NCI-H1930 (cell line): Measurements from ENCODE around the gene GDPD2.
A peak's percentile ranks its signal among the peaks of the same experiment; 100 is the strongest.

Source experiments
- DNase-seq, 2 experiments: peaks; one replicate each; lab custom pipeline; 2025; lab: John Stamatoyannopoulos, UW

GDPD2 gene

DNA sequence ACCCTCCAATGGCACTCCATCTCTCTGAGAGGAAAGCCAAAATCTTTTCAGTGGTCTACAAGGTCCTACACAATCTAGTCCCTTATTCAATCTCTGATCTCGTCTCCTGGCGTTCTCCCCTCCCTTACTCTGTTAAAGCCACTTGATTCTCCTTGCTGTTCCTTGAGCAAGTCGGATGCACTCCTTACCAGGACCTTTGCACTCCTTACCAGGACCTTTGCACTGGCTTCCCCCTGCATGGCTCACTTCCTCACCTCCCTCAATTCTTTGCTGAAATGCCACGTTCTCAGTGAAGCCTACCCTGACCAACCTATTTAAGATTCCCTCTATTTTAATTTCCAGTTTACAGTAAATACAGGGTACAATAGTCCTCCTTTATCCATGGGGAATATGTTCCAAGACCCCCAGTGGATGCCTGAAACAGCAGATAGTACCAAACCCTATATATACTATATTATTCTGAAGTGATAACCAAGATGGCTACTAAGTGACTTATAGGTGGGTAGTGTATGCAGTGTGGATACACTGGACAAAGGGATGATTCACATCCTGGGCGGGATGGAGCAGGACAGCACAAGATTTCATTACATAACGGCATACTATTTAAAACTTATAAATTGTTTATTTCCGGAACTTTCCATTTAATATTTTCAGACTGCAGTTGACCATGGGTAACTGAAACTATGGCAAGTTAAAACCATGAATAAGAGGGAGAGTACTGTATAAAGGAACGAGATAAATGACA, 15.0 kb downstream of the GDPD2 start:
- no peak for DNase-seq

DNA sequence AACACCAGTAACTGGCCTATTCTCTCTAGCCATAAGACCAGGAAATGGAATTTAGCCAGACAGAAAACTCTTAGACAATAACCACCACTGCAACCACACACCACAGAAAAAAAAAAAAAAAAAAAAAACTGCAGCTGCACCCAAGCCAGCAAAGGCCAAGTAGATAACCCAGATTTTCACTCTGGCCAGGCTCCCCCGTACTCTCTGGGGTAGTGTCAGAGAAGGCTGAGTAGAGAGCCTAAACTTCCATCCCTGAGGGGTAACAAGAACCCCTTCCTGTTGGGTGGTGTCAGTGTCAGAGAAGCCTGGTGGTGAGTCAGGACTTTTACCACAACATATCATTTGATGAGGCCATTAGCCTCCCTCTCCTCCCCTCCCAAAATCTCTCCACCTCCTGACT, 15.9 kb downstream of the GDPD2 start:
- no peak for DNase-seq

DNA sequence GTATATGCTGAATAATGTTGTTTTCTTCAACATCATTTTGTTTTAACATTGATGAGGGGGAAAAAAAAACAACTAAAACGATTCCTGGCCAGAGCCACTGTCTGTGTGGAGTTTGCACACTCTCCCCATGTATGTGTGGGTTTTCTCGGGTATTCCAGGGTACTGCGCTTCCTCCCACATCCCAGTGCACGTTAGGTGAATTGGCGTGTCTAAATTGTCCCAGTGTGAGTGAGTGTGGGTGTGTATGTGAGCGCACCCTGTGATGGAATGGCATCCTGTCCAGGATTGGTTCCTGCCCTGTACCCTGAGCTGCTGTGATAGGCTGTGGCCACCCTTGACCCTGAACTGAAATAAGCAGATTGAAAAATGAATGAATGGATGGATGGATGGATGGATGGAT, 19.1 kb downstream of the GDPD2 start:
- no peak for DNase-seq

DNA sequence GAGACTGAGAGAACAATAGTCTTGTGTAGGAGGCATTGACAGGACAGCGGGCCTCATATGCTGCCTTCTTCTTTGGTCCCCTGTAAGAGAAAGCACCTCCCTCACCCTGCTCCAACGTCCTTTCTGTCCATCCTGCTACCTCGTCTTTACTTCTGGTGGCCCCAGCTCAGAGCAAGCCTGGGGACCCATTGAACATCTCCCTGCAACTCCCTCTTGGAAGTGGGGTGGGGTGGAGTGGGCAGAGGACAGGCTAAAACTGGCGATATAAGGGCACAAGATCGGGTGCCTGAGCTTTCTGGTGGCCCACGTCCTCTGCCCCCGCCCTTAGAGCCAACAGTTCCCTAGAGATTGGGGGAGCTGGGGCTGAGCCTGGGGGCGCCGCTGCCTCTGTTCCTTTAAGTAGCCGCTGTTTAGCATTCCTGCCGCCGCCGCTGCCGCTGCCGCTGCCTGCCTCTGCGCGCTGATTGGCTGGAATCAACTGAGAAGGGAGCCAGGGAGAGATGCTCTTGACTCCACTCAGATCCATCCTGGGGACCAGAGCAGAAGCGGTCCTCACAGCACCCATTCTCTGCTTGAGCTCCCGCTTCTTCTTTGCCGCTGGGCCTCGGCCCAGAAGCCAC, 21.3 kb downstream of the GDPD2 start, which contains the start of gene DLG3:
DLG3 (plus strand) TSS at position 510 of the 620 bp plus-strand sequence. CDS start 367 bp downstream, outside the sequence.
- no peak for DNase-seq

DNA sequence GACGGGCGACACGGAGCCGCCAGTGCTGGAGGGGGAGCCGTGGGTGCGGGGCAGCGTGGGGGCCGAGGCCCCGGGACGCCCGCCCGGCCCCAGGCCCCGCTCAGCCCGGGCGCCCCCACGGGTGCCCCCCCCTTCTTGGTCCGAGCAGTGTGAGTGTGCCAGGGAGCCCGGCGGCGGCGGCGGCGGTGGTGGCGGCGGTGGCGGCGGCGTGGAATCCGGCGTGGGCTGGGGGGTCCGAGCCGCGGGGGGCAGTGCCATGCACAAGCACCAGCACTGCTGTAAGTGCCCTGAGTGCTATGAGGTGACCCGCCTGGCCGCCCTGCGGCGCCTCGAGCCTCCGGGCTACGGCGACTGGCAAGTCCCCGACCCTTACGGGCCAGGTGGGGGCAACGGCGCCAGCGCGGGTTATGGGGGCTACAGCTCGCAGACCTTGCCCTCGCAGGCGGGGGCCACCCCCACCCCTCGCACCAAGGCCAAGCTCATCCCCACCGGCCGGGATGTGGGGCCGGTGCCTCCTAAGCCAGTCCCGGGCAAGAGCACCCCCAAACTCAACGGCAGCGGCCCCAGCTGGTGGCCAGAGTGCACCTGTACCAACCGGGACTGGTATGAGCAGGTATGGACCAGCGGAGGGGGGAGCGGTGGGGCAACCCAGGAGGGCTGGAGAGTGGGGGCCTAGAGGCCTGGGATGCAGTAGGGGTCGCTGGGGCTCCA, 22.0 kb downstream of the GDPD2 start:
- DNase-seq, result no peak

DNA sequence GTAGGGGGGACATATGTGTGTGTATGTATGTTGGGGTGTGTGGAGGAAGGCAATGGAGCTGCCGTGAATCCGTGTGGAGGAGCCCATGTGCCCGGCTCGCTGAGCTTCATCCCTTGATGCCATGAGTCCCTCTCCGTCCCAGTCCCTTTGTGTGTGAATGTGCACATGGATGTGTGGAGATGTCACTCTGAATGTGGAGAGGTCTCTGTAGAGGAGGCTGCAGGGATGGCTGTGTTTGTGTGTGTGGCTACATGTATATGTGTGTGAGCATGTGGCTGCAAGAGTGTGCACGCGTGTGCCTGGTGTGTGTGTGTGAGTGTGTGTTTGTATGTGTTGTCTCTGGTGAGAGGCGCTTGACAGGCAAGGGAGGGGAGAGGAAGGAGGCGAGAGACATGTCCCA, 22.8 kb downstream of the GDPD2 start:
- no peak for DNase-seq

DNA sequence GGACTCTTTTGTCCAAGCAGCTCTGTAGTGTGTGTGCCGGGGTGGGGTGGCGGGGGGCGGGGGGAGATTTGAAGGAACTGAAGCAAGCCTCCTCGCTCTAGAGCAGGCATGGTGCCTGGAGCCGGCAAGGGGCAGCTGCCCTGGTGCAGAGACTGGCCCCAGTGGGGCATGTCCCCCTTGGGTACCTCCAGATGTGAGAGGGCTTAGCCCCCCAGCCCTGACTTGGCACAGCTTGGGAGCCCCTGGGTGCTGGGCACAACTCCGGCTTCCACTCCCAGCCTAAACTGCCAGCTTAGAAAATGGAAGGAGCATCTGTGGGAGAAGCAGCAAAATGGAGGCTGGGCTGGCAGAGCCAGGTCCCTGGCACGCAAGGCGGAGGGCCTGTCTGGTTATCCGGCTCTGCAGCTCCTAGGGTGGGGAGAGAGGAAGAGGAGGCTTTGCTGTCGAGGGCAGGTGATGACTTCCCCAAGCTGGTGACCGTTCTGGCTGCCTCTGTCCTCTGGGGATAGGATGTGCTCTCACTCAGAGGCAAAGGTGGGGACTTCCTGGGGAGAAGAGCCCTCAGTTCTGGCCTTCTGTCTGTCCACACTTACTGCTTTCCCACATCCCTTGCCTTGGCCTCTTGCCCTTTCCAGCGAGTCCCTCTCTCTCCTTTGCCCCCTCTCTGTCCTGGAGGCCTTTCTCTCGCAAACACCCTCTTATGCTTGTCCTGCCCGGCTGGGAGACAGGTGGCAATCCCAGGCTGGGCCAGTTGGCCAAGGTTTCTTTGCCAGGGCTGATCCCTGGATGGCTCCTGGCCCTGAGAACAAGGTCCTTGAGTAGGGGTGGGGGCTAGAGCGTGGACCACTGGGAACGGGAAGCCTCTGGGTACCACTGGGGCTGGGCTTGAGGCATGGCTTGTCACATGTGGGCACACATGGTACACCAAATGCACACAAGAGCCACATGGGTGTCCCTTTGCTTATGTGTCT, 23.6 kb downstream of the GDPD2 start:
- DNase-seq, result no peak

DNA sequence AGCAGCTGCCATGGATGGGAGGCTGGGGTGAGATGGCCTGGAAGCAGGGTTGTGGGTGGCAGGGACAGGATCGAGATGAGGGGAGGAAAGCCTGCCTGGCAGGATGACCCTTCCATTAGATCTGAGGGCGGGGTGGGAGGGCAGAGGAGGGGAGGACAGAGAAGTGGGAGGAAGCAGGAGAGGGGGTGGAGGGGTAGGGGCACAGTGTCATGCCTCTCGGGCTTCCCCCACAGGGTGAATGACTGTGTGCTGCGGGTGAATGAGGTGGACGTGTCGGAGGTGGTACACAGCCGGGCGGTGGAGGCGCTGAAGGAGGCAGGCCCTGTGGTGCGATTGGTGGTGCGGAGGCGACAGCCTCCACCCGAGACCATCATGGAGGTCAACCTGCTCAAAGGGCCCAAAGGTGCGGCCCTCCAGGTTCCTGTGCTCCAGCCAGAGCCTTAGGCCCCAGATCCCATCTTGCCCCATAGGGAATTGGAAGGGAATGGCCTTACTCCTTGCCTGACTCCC, 26.4 kb downstream of the GDPD2 start:
- DNase-seq, result no peak

DNA sequence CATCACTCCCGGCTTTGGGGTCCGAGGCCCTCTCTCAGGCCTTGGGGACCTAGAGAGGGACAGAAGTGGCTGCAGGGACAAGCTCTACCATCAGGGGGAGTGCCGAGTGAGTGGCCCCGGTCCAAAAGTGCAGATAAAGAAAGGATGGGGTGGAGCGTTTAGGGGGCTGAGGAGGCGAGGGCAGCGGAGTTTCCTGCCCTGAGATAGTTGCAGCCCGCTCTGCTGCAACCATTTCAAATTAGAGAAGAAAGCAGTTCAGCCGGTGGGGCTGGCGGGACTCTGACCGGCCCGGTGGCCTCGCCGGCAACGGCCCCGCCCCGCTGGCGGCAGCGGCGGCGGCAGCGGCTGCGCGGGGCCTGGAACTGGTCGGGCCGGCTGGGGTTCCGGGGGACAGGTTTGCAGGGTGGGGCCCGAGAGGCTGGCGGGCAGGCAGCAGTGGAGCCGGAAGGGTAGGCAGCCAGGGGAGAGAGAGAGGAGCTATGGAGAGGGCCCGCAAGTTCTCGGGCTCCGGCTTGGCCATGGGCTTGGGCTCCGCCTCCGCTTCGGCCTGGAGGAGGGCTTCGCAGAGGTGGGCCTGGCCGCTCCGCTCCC, 29.1 kb downstream of the GDPD2 start:
- no peak for DNase-seq

DNA sequence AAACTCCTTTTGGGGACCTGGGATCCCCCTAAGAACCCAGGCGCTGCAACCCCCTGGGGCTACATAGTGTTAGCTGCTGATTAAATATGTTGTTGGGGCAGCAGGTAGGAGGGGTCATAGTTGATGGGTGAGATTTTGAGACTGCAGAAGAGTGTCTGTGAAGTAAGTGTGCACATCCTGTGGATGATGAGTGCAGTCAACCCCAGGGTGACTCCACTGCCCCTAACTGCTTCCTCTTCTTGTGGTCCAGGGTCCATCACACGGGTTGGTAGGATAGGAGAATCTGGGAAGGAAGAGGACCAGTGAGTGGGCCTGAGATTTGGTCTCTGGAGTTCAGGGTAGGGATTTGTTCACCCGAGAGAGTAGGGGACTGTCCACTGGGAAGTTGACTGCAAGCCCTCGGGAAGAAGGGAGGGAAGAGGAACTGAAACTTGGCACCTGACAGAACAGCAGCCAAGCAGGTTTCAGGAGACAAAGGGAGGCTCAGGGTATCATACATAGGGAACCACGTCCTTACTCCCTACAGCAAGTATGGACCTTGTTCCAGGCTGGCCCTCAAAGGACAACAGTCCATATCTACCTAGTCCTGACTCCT, 30.0 kb downstream of the GDPD2 start:
- DNase-seq, result no peak

DNA sequence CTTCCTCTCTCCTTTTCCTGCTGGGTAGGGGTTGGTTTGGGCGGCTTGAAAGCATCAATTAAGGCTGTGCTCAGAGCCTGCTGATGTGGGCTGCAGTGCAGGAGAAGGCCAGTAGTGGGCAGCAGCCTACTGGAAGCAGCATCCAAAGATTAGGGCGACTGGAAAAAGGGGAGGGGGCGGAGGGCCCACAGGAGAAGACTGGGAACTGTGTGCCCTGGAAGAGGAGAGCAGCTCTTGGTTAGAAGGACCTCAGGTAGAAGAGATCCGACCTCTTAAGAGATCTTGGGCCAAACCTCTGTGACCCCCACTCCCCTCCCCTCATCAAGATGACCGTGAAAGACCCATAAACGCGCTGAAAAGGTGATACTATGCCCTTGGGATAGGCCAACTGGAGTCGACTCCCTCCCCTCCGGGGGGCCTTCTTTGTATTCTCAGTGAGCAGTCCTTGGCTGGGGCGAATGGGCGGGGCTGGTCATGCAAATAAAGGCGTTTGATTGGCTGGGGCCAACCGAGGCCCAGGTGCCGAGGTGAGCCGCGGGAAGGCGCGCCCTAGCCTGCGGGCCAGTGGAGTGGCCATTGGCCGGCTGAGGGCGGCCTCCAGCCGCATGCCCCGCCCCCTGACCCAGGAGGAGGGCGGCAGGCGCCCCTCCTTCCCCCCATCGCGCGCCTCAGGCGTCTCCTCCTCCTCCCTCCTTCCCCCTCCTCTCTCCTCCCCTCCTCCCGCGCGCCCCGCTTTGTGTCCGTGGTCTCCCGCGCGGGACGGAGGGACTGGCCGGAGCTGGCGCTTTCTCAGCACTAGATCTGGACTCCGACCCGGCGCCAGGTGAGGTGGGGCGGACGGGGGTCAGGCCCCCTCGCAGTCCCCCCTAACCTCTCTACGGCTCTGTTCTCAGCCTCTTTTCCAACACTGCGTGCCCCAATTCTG, 31.6 kb downstream of the GDPD2 start:
- DNase-seq, result peak; percentile 66 to 67

DNA sequence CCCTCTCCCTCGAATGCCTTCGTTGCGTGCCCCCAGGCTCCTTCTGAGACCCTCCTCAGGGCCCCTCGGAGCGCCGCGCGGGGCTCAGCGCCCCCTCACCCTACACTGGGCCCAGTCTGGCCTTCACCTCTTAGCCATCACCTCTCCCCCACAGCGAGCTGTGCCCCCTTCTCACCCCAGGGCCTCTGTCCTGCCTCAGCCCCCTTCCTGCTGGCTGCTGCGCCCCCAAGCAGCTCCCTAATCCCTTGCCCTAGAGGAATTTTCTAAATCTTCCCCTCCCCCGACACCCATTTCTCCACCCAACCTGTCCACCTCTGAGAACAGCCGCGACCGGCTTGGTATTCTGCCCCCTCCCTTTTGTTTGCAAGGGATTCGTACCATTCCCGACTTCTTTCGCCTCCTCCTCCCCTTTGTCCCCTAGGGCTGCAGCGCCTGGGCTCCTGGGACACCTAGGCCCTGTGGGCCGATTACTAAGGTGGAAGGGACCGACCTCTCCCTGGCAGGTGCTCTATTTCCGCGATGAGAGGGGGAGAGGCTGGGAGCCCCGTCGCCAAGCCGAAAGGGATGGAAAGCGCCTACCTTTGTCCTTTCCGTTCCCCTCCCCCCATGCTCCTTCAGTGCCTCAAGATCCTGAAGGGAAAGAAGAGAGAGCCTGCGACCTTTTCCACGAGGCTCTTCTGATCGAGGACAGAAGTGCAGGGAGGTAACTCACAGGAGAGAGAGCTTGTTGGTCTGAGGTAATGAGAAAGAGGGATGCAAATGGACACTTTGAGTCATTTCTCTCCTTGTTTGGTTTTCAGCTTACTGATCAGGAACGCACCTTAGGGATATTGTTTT, 32.5 kb downstream of the GDPD2 start:
- no peak for DNase-seq

DNA sequence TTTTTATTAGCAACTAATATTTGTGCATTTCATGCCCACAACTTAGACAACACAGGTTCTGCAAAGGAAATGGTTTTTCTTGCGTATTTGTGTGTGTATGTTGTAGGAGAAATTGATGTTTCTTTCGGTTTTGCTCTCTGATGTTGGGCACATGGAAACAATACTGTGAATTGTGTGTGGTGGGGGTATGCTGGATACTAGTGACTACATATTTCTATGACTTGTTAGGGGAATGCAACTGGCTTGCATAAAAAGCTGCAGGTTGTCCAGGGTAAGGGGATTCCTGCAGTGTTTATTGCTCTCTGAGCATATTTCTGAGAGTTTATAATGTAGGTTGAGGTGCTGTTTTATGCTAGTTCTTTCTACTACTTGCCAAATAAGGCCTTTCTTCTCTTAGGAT, 33.1 kb downstream of the GDPD2 start:
- DNase-seq, result no peak

DNA sequence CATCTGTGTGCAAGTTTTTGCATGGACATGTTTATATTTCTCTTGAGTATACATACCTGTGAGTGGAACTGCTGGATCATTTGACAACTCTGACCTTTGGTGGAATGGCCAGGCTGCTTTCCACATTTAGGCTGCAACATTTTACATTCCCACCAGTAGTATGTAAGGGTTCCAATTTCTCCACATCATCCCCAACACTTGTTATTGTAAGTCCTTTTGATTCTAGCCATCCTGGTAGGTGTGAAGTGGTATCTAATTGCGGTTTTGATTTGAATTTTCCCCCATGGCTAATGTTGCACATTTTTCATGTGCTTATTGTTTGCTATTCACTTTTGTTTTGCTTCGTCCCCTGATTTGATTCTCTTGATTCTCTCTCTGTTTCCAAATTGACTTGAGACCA, 37.9 kb downstream of the GDPD2 start:
- no peak for DNase-seq

DNA sequence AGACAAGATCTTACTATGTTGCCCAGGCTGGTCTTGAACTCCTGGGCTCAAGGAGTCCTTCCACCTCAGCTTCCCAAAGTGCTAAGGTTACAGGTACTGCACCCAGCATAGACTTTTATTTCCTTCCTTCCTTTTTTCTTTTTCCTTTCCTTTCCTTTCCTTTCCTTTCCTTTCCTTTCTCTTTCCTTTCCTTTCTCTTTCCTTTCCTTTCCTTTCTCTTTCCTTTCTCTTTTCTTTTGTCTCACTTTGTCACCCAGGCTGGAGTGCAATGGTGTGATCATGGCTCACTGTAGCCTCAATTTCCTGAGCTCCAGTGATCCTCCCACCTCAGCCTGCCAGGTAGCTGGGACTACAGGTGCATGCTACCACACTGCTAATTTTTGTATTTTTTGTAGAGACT, 40.9 kb downstream of the GDPD2 start:
- DNase-seq, result no peak

DNA sequence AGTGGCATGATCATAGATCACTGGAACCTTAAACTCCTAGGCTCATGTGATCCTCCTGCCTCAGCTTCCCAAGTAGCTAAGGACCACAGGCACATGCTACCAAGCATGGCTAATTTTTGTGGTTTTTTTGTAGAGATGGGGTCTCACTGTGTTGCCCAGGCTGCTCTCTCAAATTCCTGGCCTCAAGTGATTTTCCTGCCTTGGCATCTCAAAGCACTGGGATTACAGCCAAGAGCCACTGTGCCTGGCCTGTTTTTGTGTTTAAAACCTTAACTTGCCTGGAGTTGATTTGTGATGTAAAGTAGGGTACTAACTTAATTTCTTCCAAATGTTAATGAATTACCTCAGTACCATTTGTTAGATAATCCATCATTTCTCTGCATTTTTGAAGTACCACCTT, 43.9 kb downstream of the GDPD2 start:
- no peak for DNase-seq

DNA sequence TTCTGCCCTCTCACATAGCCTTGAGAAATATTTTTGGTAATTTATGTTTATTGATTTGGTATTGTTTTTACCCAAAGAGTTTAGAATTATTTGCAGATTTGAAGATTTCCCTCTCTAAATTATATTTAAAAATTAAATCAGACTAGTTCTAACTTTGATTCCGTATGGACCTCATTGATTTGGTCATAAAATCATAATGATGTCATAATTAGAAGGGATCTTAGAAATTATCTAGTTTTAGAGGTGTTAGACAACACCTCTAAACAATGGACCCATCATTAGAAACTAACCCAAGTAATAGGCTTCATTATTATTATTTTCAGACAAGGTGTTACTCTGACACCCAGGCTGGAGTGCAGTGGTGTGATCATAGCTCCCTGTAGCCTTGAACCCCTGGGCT, 45.6 kb downstream of the GDPD2 start:
- DNase-seq, result no peak

DNA sequence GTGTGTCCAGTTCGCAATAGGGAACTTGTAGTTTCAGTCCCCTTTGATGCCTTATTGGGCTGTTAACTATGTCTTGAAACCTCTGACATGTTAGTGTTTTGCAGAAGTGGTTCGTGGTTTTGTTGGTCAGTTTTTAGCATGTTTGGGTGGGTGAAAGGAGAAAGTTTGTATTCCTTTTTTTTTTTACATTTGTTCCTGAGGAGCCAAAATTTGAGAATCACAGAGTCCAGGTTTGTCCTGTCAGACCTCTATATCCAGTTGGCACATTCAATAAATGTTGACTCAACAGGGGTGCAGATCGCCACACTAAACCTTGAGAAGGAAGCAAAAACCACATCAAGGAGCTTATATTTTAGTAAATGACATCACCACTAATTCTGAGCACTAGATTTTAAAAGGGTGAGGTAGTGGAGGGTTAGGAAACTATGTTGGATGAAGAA, 47.8 kb downstream of the GDPD2 start:
- no peak for DNase-seq
